ENCODE results near the gene CCS.

- TF ChIP-seq POLR2AphosphoS5 (IDR thresholded peaks at IDR 0.05; ENCODE audit: low read depth, low read length) = no peak
- no peak for TF ChIP-seq POLR2A (IDR thresholded peaks at IDR 0.05; ENCODE audit: low read depth, low read length)
- no peak for TF ChIP-seq TAF1 (IDR thresholded peaks at IDR 0.05; ENCODE audit: low read depth, low read length)
- no peak for TF ChIP-seq POU2F2 (IDR thresholded peaks at IDR 0.05; ENCODE audit: low read depth, low read length)
- TF ChIP-seq SPI1 (IDR thresholded peaks at IDR 0.05; ENCODE audit: low read depth, low read length) = no peak
- TF ChIP-seq PAX5 (IDR thresholded peaks at IDR 0.05; ENCODE audit: insufficient read depth, low read length, severe bottlenecking) = no peak
Measured at GRCh38 chr11:66603072-66603471, 10.1 kb downstream of the CCS start.

Measured in GM12891 (cell line).